Keratinocyte (primary cell): ENCODE data around the gene ZNRF1.

Source experiments
- CTCF ChIP-seq, 3 experiments: IDR thresholded peaks in 1 of 3; conservative IDR thresholded peaks in 1 of 3; optimal IDR thresholded peaks in 1 of 3; 2 replicates in 2 of 3; 3 replicates in 1 of 3; pipeline versions ENCODE3 to v1.5.1; 2011; ENCODE audit warnings: low read length in 3 of 3, mild to moderate bottlenecking in 3 of 3, moderate library complexity in 2 of 3, control low read depth in 1 of 3, inconsistent platforms in 1 of 3; ENCODE audit not compliant: insufficient read depth in 2 of 3; ENCODE audit errors: extremely low read depth in 1 of 3
- EZH2 ChIP-seq: IDR thresholded peaks from one replicate; pipeline ENCODE4 v1.6.1; 2012; ENCODE audit warnings: inconsistent platforms, mild to moderate bottlenecking, low read length, moderate library complexity

DNA sequence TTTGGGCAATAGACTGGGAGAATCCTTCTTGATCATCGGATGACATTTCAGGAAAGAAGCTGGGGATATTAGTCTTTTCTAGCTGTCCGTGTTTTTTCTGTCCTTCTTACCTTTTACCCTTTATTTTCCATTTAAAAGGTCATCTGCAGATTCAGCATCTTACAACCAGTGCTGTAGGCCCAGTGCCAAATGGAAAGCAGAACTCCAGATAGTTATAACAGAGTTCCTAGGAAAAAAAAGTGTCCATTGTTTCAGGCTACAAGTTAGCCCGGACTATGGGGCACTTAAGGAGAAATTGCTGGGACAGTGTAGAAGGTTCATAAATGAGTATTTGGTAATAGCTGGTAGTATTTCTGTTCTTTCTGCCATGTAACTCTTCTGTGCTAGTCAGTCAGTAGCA is 89.4 kb downstream of the ZNRF1 start:
- TF ChIP-seq CTCF (optimal IDR thresholded peaks at IDR 0.05 in 1 of 3, IDR thresholded peaks at IDR 0.05 in 1 of 3, conservative IDR thresholded peaks at IDR 0.05 in 1 of 3; ENCODE audit: extremely low read depth in 1 of 3, insufficient read depth in 2 of 3, low read length in 3 of 3) = no peak
- no peak for TF ChIP-seq EZH2
